Lung (tissue), 12 donors: ENCODE measurements around the gene HEXA. TPM values are rescaled to one million over a fixed set of nuclear protein-coding genes. Genes with fewer than 3 reads are reported as not detected.

ENCODE experiments used
- ATAC-seq: fragments of 200-7000 bp; cut with Tn5 transposase; one replicate; pipeline ENCODE4 v1.9.1; 2020; ENCODE audit warnings: moderate number of reproducible peaks; ENCODE audit not compliant: insufficient read depth, low FRiP score
- DNase-seq, 3 donors: peaks; one replicate each; pipeline ENCODE4 v3.0.0-alpha.2; 2013 to 2017
- H3K27ac ChIP-seq, 2 donors: one replicate each; pipeline ENCODE4 v1.5.1; 2013; ENCODE audit warnings: mild to moderate bottlenecking in 2 of 2, moderate library complexity in 2 of 2, control low read depth in 1 of 2, inconsistent platforms in 1 of 2, low read depth in 1 of 2, low read length in 1 of 2
- H3K27me3 ChIP-seq, 3 donors: one replicate each; pipeline ENCODE4 v1.5.1; 2013; ENCODE audit warnings: low read length in 2 of 3; ENCODE audit not compliant: control insufficient read depth in 3 of 3, insufficient read depth in 3 of 3
- H3K36me3 ChIP-seq, 4 donors: one replicate each; pipeline ENCODE4 v1.5.1; 2013; ENCODE audit warnings: low read length in 4 of 4, mild to moderate bottlenecking in 1 of 4, moderate library complexity in 1 of 4; ENCODE audit not compliant: control insufficient read depth in 4 of 4, insufficient read depth in 4 of 4
- H3K4me1 ChIP-seq, 5 donors: one replicate each; pipeline ENCODE4 v1.5.1; 2013; ENCODE audit warnings: low read length in 5 of 5, mild to moderate bottlenecking in 2 of 5, moderate library complexity in 1 of 5; ENCODE audit not compliant: control insufficient read depth in 5 of 5, insufficient read depth in 5 of 5
- H3K4me3 ChIP-seq: one replicate; pipeline ENCODE4 v1.5.1; 2013; ENCODE audit warnings: mild to moderate bottlenecking, control low read depth, moderate library complexity
- H3K9ac ChIP-seq, 2 donors: one replicate each; pipeline ENCODE4 v1.5.1; 2013; ENCODE audit warnings: low read length in 2 of 2, control low read depth in 1 of 2; ENCODE audit not compliant: insufficient read depth in 1 of 2
- H3K9me3 ChIP-seq, 4 donors: one replicate each; pipeline ENCODE4 v1.5.1; 2013; ENCODE audit warnings: low read length in 3 of 4, mild to moderate bottlenecking in 1 of 4, moderate library complexity in 1 of 4; ENCODE audit not compliant: control insufficient read depth in 4 of 4, insufficient read depth in 3 of 4
- WGBS, 2 donors: extraction: QIAGEN DNeasy Blood & Tissue Kit; methylation state at CpG; one replicate each; pipeline ENCODE4 v1.1.7; 2013; 5-methylcytosine and 5-hydroxymethylcytosine counted together
- polyA plus RNA-seq, 2 donors: library from polyadenylated mRNA; stranded (reverse); fragments of 200-250 nt; gene quantifications; one replicate each; pipeline ENCODE4 v1.2.1, GENCODE V29; 2013
- total RNA-seq, 2 donors: library from RNA; depleted of rRNA in 1 of 2; stranded (reverse); fragments of >200 nt in 1 of 2; gene quantifications; one replicate each; pipeline ENCODE4 v1.2.1, GENCODE V29; 2014 to 2021
- TF ChIP-seq, protein P1 (sequence below): IDR thresholded peaks from 2 replicates; pipeline ENCODE4 v1.5.1; 2012; ENCODE audit warnings: mild to moderate bottlenecking; ENCODE audit errors: control extremely low read depth, extremely low read depth
- donor health status: control.
- donor health status: control.
- donor health status: Bipolar disorder and iron deficiency.
- donor health status: healthy.
- donor health status: DM: yes; HTN: yes; CAD: no.

The HEXA gene
- total and polyA plus RNA-seq, 4 donors, result 108 to 156 (median 133) TPM

DNA sequence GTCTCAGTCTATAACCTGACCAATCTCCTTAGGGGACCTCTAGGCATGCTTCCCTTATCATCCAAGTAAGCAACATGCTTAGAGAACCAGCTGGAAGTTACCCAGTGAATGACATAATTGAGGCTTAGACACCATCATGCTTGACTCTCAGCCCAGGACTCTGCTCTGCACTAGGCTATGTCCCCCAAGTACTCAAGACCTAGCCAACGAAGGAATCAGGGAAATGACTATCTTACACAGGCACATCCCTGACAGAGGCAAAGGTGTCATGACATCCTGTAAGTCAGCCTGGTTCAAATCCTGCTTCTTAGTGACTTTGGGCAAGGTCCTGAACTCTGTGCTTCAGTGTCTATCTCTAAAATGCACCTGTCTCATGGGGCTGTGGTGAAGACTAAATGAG, 31.2 kb downstream of the HEXA start:
- no peak overlapping the region for H3K27ac ChIP-seq
- WGBS, 2 donors, result 93% methylated on average over 1 of the region's 1 CpG
- H3K4me1 ChIP-seq, result peaks cover 0 to 9% (median 0%) of the 10 kb centered on the region in 5 donors
- H3K4me3 ChIP-seq, result no peak overlapping the region
- TF ChIP-seq, protein P1, sequence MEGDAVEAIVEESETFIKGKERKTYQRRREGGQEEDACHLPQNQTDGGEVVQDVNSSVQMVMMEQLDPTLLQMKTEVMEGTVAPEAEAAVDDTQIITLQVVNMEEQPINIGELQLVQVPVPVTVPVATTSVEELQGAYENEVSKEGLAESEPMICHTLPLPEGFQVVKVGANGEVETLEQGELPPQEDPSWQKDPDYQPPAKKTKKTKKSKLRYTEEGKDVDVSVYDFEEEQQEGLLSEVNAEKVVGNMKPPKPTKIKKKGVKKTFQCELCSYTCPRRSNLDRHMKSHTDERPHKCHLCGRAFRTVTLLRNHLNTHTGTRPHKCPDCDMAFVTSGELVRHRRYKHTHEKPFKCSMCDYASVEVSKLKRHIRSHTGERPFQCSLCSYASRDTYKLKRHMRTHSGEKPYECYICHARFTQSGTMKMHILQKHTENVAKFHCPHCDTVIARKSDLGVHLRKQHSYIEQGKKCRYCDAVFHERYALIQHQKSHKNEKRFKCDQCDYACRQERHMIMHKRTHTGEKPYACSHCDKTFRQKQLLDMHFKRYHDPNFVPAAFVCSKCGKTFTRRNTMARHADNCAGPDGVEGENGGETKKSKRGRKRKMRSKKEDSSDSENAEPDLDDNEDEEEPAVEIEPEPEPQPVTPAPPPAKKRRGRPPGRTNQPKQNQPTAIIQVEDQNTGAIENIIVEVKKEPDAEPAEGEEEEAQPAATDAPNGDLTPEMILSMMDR, result no peak
- no peak for DNase-seq
- peaks cover 19 to 58% (median 30%) of the 10 kb centered on the region in 4 donors for H3K36me3 ChIP-seq
- H3K27me3 ChIP-seq, result no peaks in the 10 kb centered on the region
- no peak overlapping the region for H3K9ac ChIP-seq
- no peak for ATAC-seq
- peaks cover 0 to 2% (median 0%) of the 10 kb centered on the region in 4 donors for H3K9me3 ChIP-seq

DNA sequence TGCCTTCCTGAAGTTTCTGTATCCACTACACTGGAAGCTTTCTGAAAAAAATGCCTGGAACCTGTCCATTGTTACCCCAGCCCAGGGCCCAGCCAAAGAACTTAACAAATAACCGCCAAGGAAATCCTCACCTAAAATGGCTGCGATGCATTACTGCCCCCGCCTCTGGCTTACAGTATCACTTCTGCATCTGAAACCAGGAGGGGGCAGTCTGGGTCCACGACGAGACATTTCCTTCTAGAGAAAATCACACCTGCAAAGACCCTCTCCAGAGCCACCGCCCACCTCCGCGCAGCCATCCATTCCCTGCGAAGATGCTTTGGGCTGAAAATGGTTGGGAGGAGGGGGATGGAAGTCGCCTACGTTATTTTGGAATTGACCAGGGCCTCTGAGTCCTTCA, 33.4 kb downstream of the HEXA start:
- peaks cover 0 to 20% (median 0%) of the 10 kb centered on the region in 5 donors for H3K4me1 ChIP-seq
- ATAC-seq (no peak), DNase-seq (peak in 2 of 3 donors; percentile 15 to 24)
- H3K27ac ChIP-seq, result no peak overlapping the region
- no peak overlapping the region for H3K9ac ChIP-seq
- no peak overlapping the region for H3K4me3 ChIP-seq
- no peaks in the 10 kb centered on the region for H3K27me3 ChIP-seq
- no peaks in the 10 kb centered on the region for H3K9me3 ChIP-seq
- 63 to 66% methylated on average over 11 of the region's 11 CpGs for WGBS, 2 donors
- TF ChIP-seq, protein P1, result peak; percentile 13
- H3K36me3 ChIP-seq, result peaks cover 15 to 46% (median 19%) of the 10 kb centered on the region in 4 donors

DNA sequence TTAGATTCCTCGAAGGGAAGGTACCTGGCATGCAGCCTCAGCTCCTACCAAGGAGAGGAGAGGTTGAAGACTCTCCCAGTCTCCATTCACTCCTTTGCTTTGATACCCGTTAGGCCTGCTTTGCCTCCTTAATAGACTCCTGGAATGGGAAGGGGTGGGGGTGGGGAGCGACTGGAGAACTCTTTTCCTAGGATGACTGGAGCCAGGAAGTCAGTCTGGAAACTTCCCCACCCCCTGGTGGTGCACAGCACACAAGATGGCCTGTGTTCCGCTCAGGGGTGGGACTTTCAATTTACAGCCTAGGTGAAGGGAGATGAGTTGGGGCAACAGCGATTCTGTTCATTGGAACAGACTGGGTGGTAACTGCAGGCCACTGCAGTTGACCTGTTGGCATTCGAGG, 34.5 kb downstream of the HEXA start:
- DNase-seq, result peak in 1 of 3 donors; percentile 17
- H3K4me3 ChIP-seq, result no peak overlapping the region
- H3K9ac ChIP-seq, result no peak overlapping the region
- TF ChIP-seq, protein P1, result no peak
- H3K36me3 ChIP-seq, result peaks cover 15 to 37% (median 18%) of the 10 kb centered on the region in 4 donors
- H3K27ac ChIP-seq, result no peak overlapping the region
- no peak for ATAC-seq
- no peaks in the 10 kb centered on the region for H3K9me3 ChIP-seq
- 87 to 89% methylated on average over 6 of the region's 6 CpGs for WGBS, 2 donors
- H3K4me1 ChIP-seq, result peaks cover 0 to 20% (median 0%) of the 10 kb centered on the region in 5 donors
- H3K27me3 ChIP-seq, result no peaks in the 10 kb centered on the region

DNA sequence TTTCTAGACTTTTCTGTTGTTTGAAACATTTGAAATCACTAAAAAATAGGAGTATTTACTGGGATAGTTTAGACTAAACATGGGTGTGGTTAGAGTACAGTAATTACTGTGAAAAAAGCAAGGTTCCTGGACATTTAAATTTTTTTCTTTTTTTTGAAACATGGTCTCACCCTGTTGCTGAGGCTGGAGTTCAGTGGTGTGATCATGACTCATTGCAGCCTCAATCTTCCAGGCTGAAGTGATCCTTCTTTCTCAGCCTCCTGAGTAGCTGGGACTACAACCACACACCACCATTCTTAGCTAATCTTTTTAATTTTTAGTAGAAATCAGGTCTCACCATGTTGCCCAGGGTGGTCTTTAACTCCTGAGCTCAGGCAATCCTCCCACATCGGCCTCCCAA, 35.4 kb downstream of the HEXA start:
- WGBS, 2 donors, result 87 to 100% methylated on average over 1 of the region's 1 CpG
- H3K9me3 ChIP-seq, result no peaks in the 10 kb centered on the region
- no peak overlapping the region for H3K27ac ChIP-seq
- no peak for DNase-seq
- no peak for ATAC-seq
- H3K4me1 ChIP-seq, result peaks cover 0 to 20% (median 0%) of the 10 kb centered on the region in 5 donors
- TF ChIP-seq, protein P1, result no peak
- no peaks in the 10 kb centered on the region for H3K27me3 ChIP-seq
- H3K4me3 ChIP-seq, result no peak overlapping the region
- H3K36me3 ChIP-seq, result peaks cover 8 to 27% (median 11%) of the 10 kb centered on the region in 4 donors
- no peak overlapping the region for H3K9ac ChIP-seq
